GM18502 (cell line): Measurements from ENCODE around the gene PRR14.
A peak's percentile ranks its signal among the peaks of the same experiment; 100 is the strongest.

ENCODE experiments used
- ATAC-seq: cut with Tn5 transposase; IDR thresholded peaks from one replicate; pipeline ENCODE4 v1.9.1; 2021; ENCODE audit warnings: mild to moderate bottlenecking; ENCODE audit not compliant: unreplicated experiment, poor library complexity

PRR14 gene

GRCh38 chr16:30657866-30658730 is 7.3 kb downstream of the PRR14 start, which contains the start of gene FBRS:
Gene FBRS, plus strand, starts transcription at chr16:30658431. Its CDS starts 1,088 bp downstream, at chr16:30659519.
- ATAC-seq: peak; percentile 69

- ATAC-seq: peak; percentile 30
These were observed 8.2 kb downstream of the PRR14 start for GRCh38 chr16:30658731-30659506.

GRCh38 chr16:30659507-30660423 is 9.0 kb downstream of the PRR14 start:
- ATAC-seq: no peak

- no peak for ATAC-seq
These were observed 9.9 kb downstream of the PRR14 start for GRCh38 chr16:30660424-30661261.

GRCh38 chr16:30662449-30662848 is 11.7 kb downstream of the PRR14 start:
- no peak for ATAC-seq

GRCh38 chr16:30663038-30663437 is 12.3 kb downstream of the PRR14 start:
- ATAC-seq: no peak

- ATAC-seq: no peak
These were observed 13.1 kb downstream of the PRR14 start for GRCh38 chr16:30663820-30664219.

- ATAC-seq: no peak
These were observed 13.9 kb downstream of the PRR14 start for GRCh38 chr16:30664616-30665109.

- no peak for ATAC-seq
These were observed 14.5 kb downstream of the PRR14 start for GRCh38 chr16:30665155-30665829.

GRCh38 chr16:30665830-30666190 is 15.1 kb downstream of the PRR14 start:
- no peak for ATAC-seq

GRCh38 chr16:30666681-30667080 is 15.9 kb downstream of the PRR14 start:
- no peak for ATAC-seq

GRCh38 chr16:30667361-30667905 is 16.7 kb downstream of the PRR14 start:
- ATAC-seq: no peak

- no peak for ATAC-seq
These were observed 17.6 kb downstream of the PRR14 start for GRCh38 chr16:30668393-30668792.

- ATAC-seq: no peak
These were observed 18.5 kb downstream of the PRR14 start for GRCh38 chr16:30669026-30669902.

- ATAC-seq: no peak
These were observed 19.4 kb downstream of the PRR14 start for GRCh38 chr16:30669903-30670824.

- no peak for ATAC-seq
These were observed 24.4 kb downstream of the PRR14 start for GRCh38 chr16:30675143-30675542.
